Measurements from ENCODE around the gene SYNGR2.

SYNGR2 gene

GRCh38 chr17:78174870-78175642 is 6.7 kb downstream of the SYNGR2 start:
- no peak for DNase-seq (ENCODE audit: extremely low read depth, low read depth)
- no peak overlapping the region for H3K4me3 ChIP-seq (replicated peaks; ENCODE audit: low read depth, low read length)

GRCh38 chr17:78175643-78175981 is 7.2 kb downstream of the SYNGR2 start:
- DNase-seq (ENCODE audit: extremely low read depth, low read depth), result no peak
- TF ChIP-seq CTCF (IDR thresholded peaks at IDR 0.05; ENCODE audit: low read depth, low read length, missing control alignments), result no peak
- H3K4me3 ChIP-seq (replicated peaks; ENCODE audit: low read depth, low read length), result no peak overlapping the region

More at GRCh38 chr17:78174870-78175642, 6.7 kb downstream of the SYNGR2 start:
- no peak for TF ChIP-seq CTCF (IDR thresholded peaks at IDR 0.05; ENCODE audit: low read depth, low read length, missing control alignments)

- peak; percentile 94 for TF ChIP-seq CTCF (IDR thresholded peaks at IDR 0.05; ENCODE audit: low read depth, low read length, missing control alignments)
- no peak overlapping the region for H3K4me3 ChIP-seq (replicated peaks; ENCODE audit: low read depth, low read length)
- DNase-seq (ENCODE audit: extremely low read depth, low read depth), result no peak
Observed at GRCh38 chr17:78176548-78177025, 8.2 kb downstream of the SYNGR2 start.

- no peak overlapping the region for H3K4me3 ChIP-seq (replicated peaks; ENCODE audit: low read depth, low read length)
- no peak for TF ChIP-seq CTCF (IDR thresholded peaks at IDR 0.05; ENCODE audit: low read depth, low read length, missing control alignments)
- no peak for DNase-seq (ENCODE audit: extremely low read depth, low read depth)
Observed at GRCh38 chr17:78179372-78179771, 11.0 kb downstream of the SYNGR2 start.

GRCh38 chr17:78180083-78180482 is 11.7 kb downstream of the SYNGR2 start:
- DNase-seq (ENCODE audit: extremely low read depth, low read depth), result no peak
- H3K4me3 ChIP-seq (replicated peaks; ENCODE audit: low read depth, low read length), result no peak overlapping the region
- no peak for TF ChIP-seq CTCF (IDR thresholded peaks at IDR 0.05; ENCODE audit: low read depth, low read length, missing control alignments)

GRCh38 chr17:78180508-78180907 is 12.1 kb downstream of the SYNGR2 start:
- H3K4me3 ChIP-seq (replicated peaks; ENCODE audit: low read depth, low read length), result no peak overlapping the region
- TF ChIP-seq CTCF (IDR thresholded peaks at IDR 0.05; ENCODE audit: low read depth, low read length, missing control alignments), result no peak
- no peak for DNase-seq (ENCODE audit: extremely low read depth, low read depth)
